Measurements from ENCODE around the gene TRDN. TPM values are rescaled to one million over a fixed set of nuclear protein-coding genes. Genes with fewer than 3 reads are reported as not detected.

TRDN gene
- total RNA-seq (not detected), total RNA-seq (0 to 0.09 (median 0) reads per million in 29 experiments)
- total RNA-seq (2013), result 0.29 TPM

GRCh38 chr6:123636782-123637181 lies at the start of gene TRDN:
Gene TRDN, minus strand, starts transcription at chr6:123636950. Its CDS starts 175 bp downstream, at chr6:123636775.
- Histone ChIP-seq H3K27ac (ENCODE audit: low read length) (no peak within 1 kb of the TSS), H3K4me1 (ENCODE audit: control insufficient read depth in 1 of 2, extremely low read depth in 1 of 2, insufficient read depth in 2 of 2, low read length in 2 of 2) (no peaks in the 10 kb centered on the region), H3K36me3 (ENCODE audit: control insufficient read depth in 2 of 2, extremely low read depth in 1 of 2, insufficient read depth in 1 of 2, low read length in 1 of 2) (no peaks in the 10 kb centered on the region), H3K9me3 (no peaks in the 10 kb centered on the region), H3K4me3 (ENCODE audit: control insufficient read depth in 1 of 2, extremely low read depth in 1 of 2, low read length in 1 of 2) (no peak within 1 kb of the TSS), H3K27me3 (replicated peaks in 1 of 2; ENCODE audit: control insufficient read depth in 2 of 2, extremely low read depth in 1 of 2, insufficient read depth in 2 of 2, low read length in 1 of 2) (no peaks in the 10 kb centered on the region)
- Mint-ChIP-seq H3K9me3 (peaks cover 0 to 4% (median 2%) of the 10 kb centered on the region in 3 donors), H3K27ac (no peak within 1 kb of the TSS), H3K36me3 (no peaks in the 10 kb centered on the region), H3K27me3 (no peaks in the 10 kb centered on the region), H3K4me3 (no peak within 1 kb of the TSS), H3K4me1 (no peaks in the 10 kb centered on the region)
- 38% methylated on average over 1 of the region's 3 CpGs for WGBS (ENCODE audit: insufficient coverage)
- DNase-seq (no peak), ATAC-seq (replicated peaks in 1 of 4) (no peak)
- ChIA-PET CTCF (no interaction called here), POLR2A (no interaction called here)

- no peaks in the 10 kb centered on the region for H3K4me1 ChIP-seq (ENCODE audit: control insufficient read depth in 1 of 2, extremely low read depth in 1 of 2, insufficient read depth in 2 of 2, low read length in 2 of 2)
- H3K9me3 Mint-ChIP-seq, result peaks cover 0 to 4% (median 0%) of the 10 kb centered on the region in 3 donors
- ATAC-seq (replicated peaks in 1 of 4) (no peak), DNase-seq (no peak)
- H3K27me3 ChIP-seq (replicated peaks in 1 of 2; ENCODE audit: control insufficient read depth in 2 of 2, extremely low read depth in 1 of 2, insufficient read depth in 2 of 2, low read length in 1 of 2), result no peaks in the 10 kb centered on the region
- POLR2A ChIA-PET, result no interaction called here
- no peak overlapping the region for H3K4me3 Mint-ChIP-seq
- H3K4me1 Mint-ChIP-seq, result no peaks in the 10 kb centered on the region
- no CpG with 5 or more reads among the region's 1 CpG for WGBS (ENCODE audit: insufficient coverage)
- H3K4me3 ChIP-seq (ENCODE audit: control insufficient read depth in 1 of 2, extremely low read depth in 1 of 2, low read length in 1 of 2), result no peak overlapping the region
- H3K27me3 Mint-ChIP-seq, result no peaks in the 10 kb centered on the region
- H3K36me3 ChIP-seq (ENCODE audit: control insufficient read depth in 2 of 2, extremely low read depth in 1 of 2, insufficient read depth in 1 of 2, low read length in 1 of 2), result no peaks in the 10 kb centered on the region
- CTCF ChIA-PET, result no interaction called here
- H3K9me3 ChIP-seq, result no peaks in the 10 kb centered on the region
- no peaks in the 10 kb centered on the region for H3K36me3 Mint-ChIP-seq
- H3K27ac ChIP-seq (ENCODE audit: low read length), result no peak overlapping the region
- H3K27ac Mint-ChIP-seq, result no peak overlapping the region
Measured at GRCh38 chr6:123681957-123682462, 45.3 kb upstream of the TRDN start.

- no peak for ATAC-seq (replicated peaks in 1 of 4)
- DNase-seq, result no peak
- H3K9me3 ChIP-seq, result no peaks in the 10 kb centered on the region
- Mint-ChIP-seq H3K4me3 (no peak overlapping the region), H3K27me3 (no peaks in the 10 kb centered on the region), H3K9me3 (peaks cover 5 to 16% (median 13%) of the 10 kb centered on the region in 3 donors), H3K36me3 (no peaks in the 10 kb centered on the region), H3K27ac (no peak overlapping the region), H3K4me1 (no peaks in the 10 kb centered on the region)
- no peaks in the 10 kb centered on the region for H3K4me1 ChIP-seq (ENCODE audit: control insufficient read depth in 1 of 2, extremely low read depth in 1 of 2, insufficient read depth in 2 of 2, low read length in 2 of 2)
- H3K4me3 ChIP-seq (ENCODE audit: control insufficient read depth in 1 of 2, extremely low read depth in 1 of 2, low read length in 1 of 2), result no peak overlapping the region
- 50% methylated on average over 1 of the region's 4 CpGs for WGBS (ENCODE audit: insufficient coverage)
- POLR2A ChIA-PET, result interaction anchor here in 1 of 2 donors (0.6 kb wide), 1 partner anchor 10 kb away, joined by 5 read pairs; no protein-coding TSS in a partner anchor
- CTCF ChIA-PET, result no interaction called here
- H3K27me3 ChIP-seq (replicated peaks in 1 of 2; ENCODE audit: control insufficient read depth in 2 of 2, extremely low read depth in 1 of 2, insufficient read depth in 2 of 2, low read length in 1 of 2), result no peaks in the 10 kb centered on the region
- H3K27ac ChIP-seq (ENCODE audit: low read length), result no peak overlapping the region
- no peaks in the 10 kb centered on the region for H3K36me3 ChIP-seq (ENCODE audit: control insufficient read depth in 2 of 2, extremely low read depth in 1 of 2, insufficient read depth in 1 of 2, low read length in 1 of 2)
Measured at GRCh38 chr6:123677897-123678296, 41.1 kb upstream of the TRDN start.

GRCh38 chr6:123676793-123677192 lies 40.0 kb upstream of the TRDN start:
- ATAC-seq (replicated peaks in 1 of 4) (no peak), DNase-seq (no peak)
- Histone ChIP-seq H3K4me3 (ENCODE audit: control insufficient read depth in 1 of 2, extremely low read depth in 1 of 2, low read length in 1 of 2) (no peak overlapping the region), H3K4me1 (ENCODE audit: control insufficient read depth in 1 of 2, extremely low read depth in 1 of 2, insufficient read depth in 2 of 2, low read length in 2 of 2) (no peaks in the 10 kb centered on the region), H3K27me3 (replicated peaks in 1 of 2; ENCODE audit: control insufficient read depth in 2 of 2, extremely low read depth in 1 of 2, insufficient read depth in 2 of 2, low read length in 1 of 2) (no peaks in the 10 kb centered on the region), H3K36me3 (ENCODE audit: control insufficient read depth in 2 of 2, extremely low read depth in 1 of 2, insufficient read depth in 1 of 2, low read length in 1 of 2) (no peaks in the 10 kb centered on the region), H3K27ac (ENCODE audit: low read length) (no peak overlapping the region), H3K9me3 (no peaks in the 10 kb centered on the region)
- Mint-ChIP-seq H3K4me3 (no peak overlapping the region), H3K27me3 (no peaks in the 10 kb centered on the region), H3K36me3 (no peaks in the 10 kb centered on the region), H3K9me3 (peaks cover 5 to 16% (median 13%) of the 10 kb centered on the region in 3 donors), H3K27ac (no peak overlapping the region), H3K4me1 (no peaks in the 10 kb centered on the region)
- WGBS (ENCODE audit: insufficient coverage), result no CpG with 5 or more reads among the region's 1 CpG
- ChIA-PET CTCF (no interaction called here), POLR2A (no interaction called here)

GRCh38 chr6:123668965-123669591 lies 32.3 kb upstream of the TRDN start:
- no peaks in the 10 kb centered on the region for H3K36me3 Mint-ChIP-seq
- H3K27ac Mint-ChIP-seq, result no peak overlapping the region
- WGBS (ENCODE audit: insufficient coverage), result 57% methylated on average over 1 of the region's 3 CpGs
- no peaks in the 10 kb centered on the region for H3K27me3 ChIP-seq (replicated peaks in 1 of 2; ENCODE audit: control insufficient read depth in 2 of 2, extremely low read depth in 1 of 2, insufficient read depth in 2 of 2, low read length in 1 of 2)
- ChIA-PET CTCF (no interaction called here), POLR2A (interaction anchor here in 1 of 2 donors (0.6 kb wide), 1 partner anchor 912 kb away, joined by 8 read pairs; no protein-coding TSS in a partner anchor)
- H3K4me3 Mint-ChIP-seq, result no peak overlapping the region
- H3K9me3 Mint-ChIP-seq, result peaks cover 0 to 3% (median 3%) of the 10 kb centered on the region in 3 donors
- no peak for ATAC-seq (replicated peaks in 1 of 4)
- no peak overlapping the region for H3K27ac ChIP-seq (ENCODE audit: low read length)
- H3K27me3 Mint-ChIP-seq, result no peaks in the 10 kb centered on the region
- no peak overlapping the region for H3K4me3 ChIP-seq (ENCODE audit: control insufficient read depth in 1 of 2, extremely low read depth in 1 of 2, low read length in 1 of 2)
- DNase-seq, result no peak
- no peaks in the 10 kb centered on the region for H3K4me1 ChIP-seq (ENCODE audit: control insufficient read depth in 1 of 2, extremely low read depth in 1 of 2, insufficient read depth in 2 of 2, low read length in 2 of 2)
- no peaks in the 10 kb centered on the region for H3K9me3 ChIP-seq
- no peaks in the 10 kb centered on the region for H3K36me3 ChIP-seq (ENCODE audit: control insufficient read depth in 2 of 2, extremely low read depth in 1 of 2, insufficient read depth in 1 of 2, low read length in 1 of 2)
- no peaks in the 10 kb centered on the region for H3K4me1 Mint-ChIP-seq

GRCh38 chr6:123668063-123668462 lies 31.3 kb upstream of the TRDN start:
- H3K36me3 Mint-ChIP-seq, result no peaks in the 10 kb centered on the region
- H3K27ac Mint-ChIP-seq, result no peak overlapping the region
- Histone ChIP-seq H3K27ac (ENCODE audit: low read length) (no peak overlapping the region), H3K27me3 (replicated peaks in 1 of 2; ENCODE audit: control insufficient read depth in 2 of 2, extremely low read depth in 1 of 2, insufficient read depth in 2 of 2, low read length in 1 of 2) (no peaks in the 10 kb centered on the region), H3K4me1 (ENCODE audit: control insufficient read depth in 1 of 2, extremely low read depth in 1 of 2, insufficient read depth in 2 of 2, low read length in 2 of 2) (no peaks in the 10 kb centered on the region), H3K4me3 (ENCODE audit: control insufficient read depth in 1 of 2, extremely low read depth in 1 of 2, low read length in 1 of 2) (no peak overlapping the region), H3K36me3 (ENCODE audit: control insufficient read depth in 2 of 2, extremely low read depth in 1 of 2, insufficient read depth in 1 of 2, low read length in 1 of 2) (no peaks in the 10 kb centered on the region), H3K9me3 (no peaks in the 10 kb centered on the region)
- no peaks in the 10 kb centered on the region for H3K4me1 Mint-ChIP-seq
- no peak for ATAC-seq (replicated peaks in 1 of 4)
- WGBS (ENCODE audit: insufficient coverage), result 83% methylated on average over 3 of the region's 6 CpGs
- no peaks in the 10 kb centered on the region for H3K27me3 Mint-ChIP-seq
- POLR2A ChIA-PET, result no interaction called here
- H3K9me3 Mint-ChIP-seq, result no peaks in the 10 kb centered on the region
- CTCF ChIA-PET, result interaction anchor here in 1 of 2 donors (0.7 to 0.8 kb wide), 2 partner anchors 162 to 439 kb away, joined by 3 to 4 read pairs; no protein-coding TSS in a partner anchor
- DNase-seq, result no peak
- no peak overlapping the region for H3K4me3 Mint-ChIP-seq
